Upper lobe of right lung (tissue), 1 donor: ENCODE results near the gene NAALADL2. TPM values are rescaled to one million over a fixed set of nuclear protein-coding genes. Genes with fewer than 3 reads are reported as not detected.

Source experiments
- ATAC-seq: fragments of 200-7000 bp; cut with Tn5 transposase; one replicate; pipeline ENCODE4 v1.9.1; 2020; ENCODE audit warnings: mild to moderate bottlenecking, moderate library complexity
- DNase-seq: peaks from one replicate; pipeline ENCODE4 v3.0.0-alpha.2; 2020
- H3K27ac ChIP-seq: fragments of 200-600 bp; one replicate; pipeline ENCODE4 v1.8.0; 2022
- H3K27me3 ChIP-seq: fragments of 200-600 bp; one replicate; pipeline ENCODE4 v1.8.0; 2022; ENCODE audit warnings: mild to moderate bottlenecking
- H3K36me3 ChIP-seq: fragments of 200-600 bp; one replicate; pipeline ENCODE4 v1.8.0; 2022
- H3K4me1 ChIP-seq: fragments of 200-600 bp; one replicate; pipeline ENCODE4 v1.8.0; 2022
- H3K4me3 ChIP-seq: fragments of 200-600 bp; one replicate; pipeline ENCODE4 v1.8.0; 2022; ENCODE audit warnings: mild to moderate bottlenecking
- H3K9me3 ChIP-seq: fragments of 200-600 bp; one replicate; pipeline ENCODE4 v1.8.0; 2022
- intact Hi-C: fragments of 100-400 bp; cut with DNase I; formaldehyde crosslinking; loops from one replicate; pipeline ENCODE4 v1.11.0; 2022
- total RNA-seq: library from RNA; stranded (reverse); fragmentation: NEBNext Ultra II Directional; extraction: Animal tissue kit (Norgen Biotek cat#: 25700); gene quantifications from one replicate; pipeline ENCODE4 v1.2.1, GENCODE V29; 2021
- TF ChIP-seq, protein P1 (sequence below): fragments of 200-600 bp; IDR thresholded peaks from one replicate; pipeline ENCODE4 v1.8.0; 2022; ENCODE audit warnings: antibody characterized with exemption
- donor health status: DM: no; HTN: yes; CAD: no; lungs with severe emphysema.

NAALADL2 gene
- total RNA-seq, 1 donor from 2014 or later = 8.5 TPM

DNA sequence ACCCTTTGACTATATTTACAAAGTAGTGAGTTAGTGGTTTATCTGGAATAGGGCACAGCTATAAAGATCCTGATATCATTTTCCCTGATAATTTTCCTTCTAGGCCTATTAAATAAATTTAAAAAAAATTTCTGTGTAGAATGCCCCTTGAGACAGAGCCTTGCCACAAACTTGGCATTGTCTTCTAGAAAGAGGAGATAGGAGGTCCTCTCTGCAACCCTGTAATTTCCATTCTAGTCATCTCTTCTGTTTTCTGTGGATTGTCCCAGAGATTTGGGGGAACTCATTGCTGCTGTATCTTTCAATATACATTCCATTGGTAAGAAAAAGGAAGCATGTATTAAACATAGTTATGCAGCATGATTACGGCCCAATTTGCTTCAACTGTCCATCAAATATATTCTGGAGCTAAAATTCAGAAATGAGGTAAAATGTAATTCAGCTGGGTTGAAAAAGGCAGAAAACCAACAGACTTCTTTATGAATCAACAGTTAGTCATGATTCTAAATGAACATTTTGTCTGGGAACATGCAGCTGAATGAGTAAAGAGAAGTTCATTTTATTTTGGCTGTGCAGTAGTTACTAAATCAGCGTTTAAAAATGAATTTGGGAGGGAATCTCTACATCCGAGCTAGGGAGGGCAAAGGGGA lies 401.1 kb downstream of the NAALADL2 start:
- no peak overlapping the region for H3K4me3 ChIP-seq
- DNase-seq (no peak), ATAC-seq (no peak)
- H3K36me3 ChIP-seq = no peaks in the 10 kb centered on the region
- TF ChIP-seq, protein P1, sequence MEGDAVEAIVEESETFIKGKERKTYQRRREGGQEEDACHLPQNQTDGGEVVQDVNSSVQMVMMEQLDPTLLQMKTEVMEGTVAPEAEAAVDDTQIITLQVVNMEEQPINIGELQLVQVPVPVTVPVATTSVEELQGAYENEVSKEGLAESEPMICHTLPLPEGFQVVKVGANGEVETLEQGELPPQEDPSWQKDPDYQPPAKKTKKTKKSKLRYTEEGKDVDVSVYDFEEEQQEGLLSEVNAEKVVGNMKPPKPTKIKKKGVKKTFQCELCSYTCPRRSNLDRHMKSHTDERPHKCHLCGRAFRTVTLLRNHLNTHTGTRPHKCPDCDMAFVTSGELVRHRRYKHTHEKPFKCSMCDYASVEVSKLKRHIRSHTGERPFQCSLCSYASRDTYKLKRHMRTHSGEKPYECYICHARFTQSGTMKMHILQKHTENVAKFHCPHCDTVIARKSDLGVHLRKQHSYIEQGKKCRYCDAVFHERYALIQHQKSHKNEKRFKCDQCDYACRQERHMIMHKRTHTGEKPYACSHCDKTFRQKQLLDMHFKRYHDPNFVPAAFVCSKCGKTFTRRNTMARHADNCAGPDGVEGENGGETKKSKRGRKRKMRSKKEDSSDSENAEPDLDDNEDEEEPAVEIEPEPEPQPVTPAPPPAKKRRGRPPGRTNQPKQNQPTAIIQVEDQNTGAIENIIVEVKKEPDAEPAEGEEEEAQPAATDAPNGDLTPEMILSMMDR = no peak
- no peak overlapping the region for H3K27ac ChIP-seq
- H3K9me3 ChIP-seq = no peaks in the 10 kb centered on the region
- no peaks in the 10 kb centered on the region for H3K4me1 ChIP-seq
- intact Hi-C loops = no loop called here
- no peaks in the 10 kb centered on the region for H3K27me3 ChIP-seq

DNA sequence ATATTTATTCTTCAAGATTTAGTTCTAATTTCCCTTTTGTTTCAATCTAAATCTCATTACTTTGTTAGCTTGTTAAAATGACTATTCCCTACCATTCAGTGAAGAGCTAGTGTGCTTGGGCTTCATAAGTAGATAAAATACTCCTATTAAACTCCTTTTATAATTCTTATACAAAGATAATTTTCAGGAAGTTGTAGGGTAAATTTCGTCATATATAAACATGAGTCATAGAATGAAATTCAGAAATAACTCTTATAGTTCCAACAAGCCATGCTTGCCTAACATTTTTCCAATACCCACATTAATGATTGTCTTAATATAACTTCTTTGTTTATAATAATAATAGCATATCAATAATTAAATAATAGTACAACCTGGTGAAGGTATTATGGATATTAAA lies 407.3 kb downstream of the NAALADL2 start:
- DNase-seq = no peak
- Histone ChIP-seq H3K36me3 (no peaks in the 10 kb centered on the region), H3K4me1 (no peaks in the 10 kb centered on the region), H3K4me3 (no peak overlapping the region), H3K27ac (no peak overlapping the region), H3K27me3 (no peaks in the 10 kb centered on the region), H3K9me3 (no peaks in the 10 kb centered on the region)
- intact Hi-C loops = no loop called here
- ATAC-seq = no peak
- TF ChIP-seq, protein P1 = no peak

DNA sequence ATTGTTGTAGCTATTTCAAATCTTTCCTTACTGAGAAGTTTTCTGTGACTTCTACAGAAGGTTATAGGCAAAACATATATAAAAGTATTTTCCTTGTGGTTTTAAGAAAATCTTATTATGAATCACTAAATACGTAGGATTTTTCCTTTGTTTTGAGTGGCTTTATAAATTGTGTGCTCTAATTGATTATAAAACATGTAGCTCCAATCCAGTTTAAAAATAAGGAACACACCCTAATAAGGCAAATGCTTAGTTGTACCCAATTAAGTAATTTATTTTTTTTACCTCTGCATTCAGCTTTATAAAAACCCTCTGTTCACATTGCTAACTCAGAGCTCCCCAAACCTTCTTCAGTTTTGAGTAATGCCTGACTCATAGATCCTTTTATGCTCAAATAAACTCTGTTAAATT lies 408.0 kb downstream of the NAALADL2 start:
- H3K36me3 ChIP-seq = no peaks in the 10 kb centered on the region
- no peak for ATAC-seq

DNA sequence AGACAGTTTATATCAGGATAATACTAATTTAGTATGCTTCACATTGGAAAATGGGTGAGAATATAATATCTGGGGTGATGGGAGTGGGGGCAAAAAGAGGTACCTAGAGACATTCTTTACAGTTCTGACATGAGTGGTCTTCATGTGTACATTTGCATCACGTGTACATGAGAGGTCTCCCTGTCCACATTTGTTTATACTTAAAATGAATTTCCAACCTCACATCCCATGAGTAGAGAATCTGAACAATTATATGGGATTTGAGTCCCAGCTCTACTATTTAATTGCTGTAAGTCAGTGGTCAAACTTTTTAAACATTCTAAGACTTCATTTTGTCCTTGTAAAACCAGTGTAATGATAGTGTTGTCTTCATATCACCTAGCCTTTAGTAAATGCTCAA lies 408.4 kb downstream of the NAALADL2 start:
- intact Hi-C loops = no loop called here
- Histone ChIP-seq H3K9me3 (no peaks in the 10 kb centered on the region), H3K4me3 (no peak overlapping the region), H3K27me3 (no peaks in the 10 kb centered on the region), H3K36me3 (no peaks in the 10 kb centered on the region), H3K27ac (no peak overlapping the region), H3K4me1 (no peaks in the 10 kb centered on the region)
- TF ChIP-seq, protein P1 = no peak
- ATAC-seq = no peak
- no peak for DNase-seq

More for the DNA sequence above, 408.0 kb downstream of the NAALADL2 start:
- no peak for DNase-seq
- Histone ChIP-seq H3K4me3 (no peak overlapping the region), H3K27ac (no peak overlapping the region), H3K4me1 (no peaks in the 10 kb centered on the region), H3K27me3 (no peaks in the 10 kb centered on the region), H3K9me3 (no peaks in the 10 kb centered on the region)
- intact Hi-C loops = no loop called here
- TF ChIP-seq, protein P1 = no peak

DNA sequence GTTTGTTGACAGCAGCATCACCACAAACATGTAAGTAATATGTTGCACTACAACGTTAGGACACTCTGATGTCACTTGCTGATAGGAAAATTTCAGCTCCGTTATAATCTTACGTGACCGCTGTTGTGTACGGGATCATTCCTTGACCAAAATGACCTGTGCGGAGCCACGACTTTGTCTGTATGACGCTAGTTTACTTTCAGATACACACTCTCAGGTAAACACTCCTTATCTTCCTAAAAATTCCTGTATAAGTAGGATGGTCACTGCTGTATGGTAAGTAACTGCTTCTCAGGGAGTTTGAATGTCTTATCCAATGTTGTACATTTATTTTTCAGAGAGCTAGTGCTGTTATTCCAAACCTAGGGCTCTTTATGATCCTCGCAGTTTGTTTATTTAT lies 410.3 kb downstream of the NAALADL2 start:
- Histone ChIP-seq H3K4me1 (no peaks in the 10 kb centered on the region), H3K27me3 (no peaks in the 10 kb centered on the region), H3K9me3 (no peaks in the 10 kb centered on the region), H3K27ac (no peak overlapping the region), H3K36me3 (no peaks in the 10 kb centered on the region), H3K4me3 (no peak overlapping the region)
- DNase-seq (no peak), ATAC-seq (no peak)
- intact Hi-C loops = no loop called here
- TF ChIP-seq, protein P1 = no peak
